A549 (cell line): ENCODE measurements around the gene GNPTG. TPM values are rescaled to one million over a fixed set of nuclear protein-coding genes. Genes with fewer than 3 reads are reported as not detected.
"Not testable (repeated sequence)": the region's sequence is repeated elsewhere in the genome, so short reads cannot be mapped to it uniquely, and the experiment has no call there.

ENCODE experiments used
- ATAC-seq, 2 experiments: fragments of 200-7000 bp in 1 of 2; fragments of >200 bp in 1 of 2; cut with Nextera tagmentation in 1 of 2; cut with Tn5 transposase in 1 of 2; 3 replicates each; pipeline versions ENCODE4 v1.8.0 to v1.9.1; 2018 to 2020; ENCODE audit warnings: mild to moderate bottlenecking in 1 of 2, moderate library complexity in 1 of 2
- CTCF ChIA-PET: fragments of 300-600 bp; sonication (Branson Sonifier 250); formaldehyde crosslinking; extraction: SDS; loops from one replicate; lab custom pipeline; 2021; ENCODE audit warnings: antibody characterized with exemption, inconsistent platforms; lab: Yijun Ruan, JAX
- POLR2A ChIA-PET: fragments of 350-600 bp; formaldehyde crosslinking; extraction: SDS; loops from one replicate; lab custom pipeline; 2021; ENCODE audit warnings: antibody characterized with exemption, inconsistent platforms; lab: Yijun Ruan, JAX
- DNase-seq, 2 experiments: peaks; one replicate each; pipeline versions ENCODE4 v3.0.0 to v3.0.0-alpha.2; 2011 to 2016; ENCODE audit warnings: low read depth in 1 of 2, low spot score in 1 of 2
- FAIRE-seq: peaks from 2 replicates; lab custom pipeline; 2011; peaks lifted over from hg19 to GRCh38; lab: Jason Lieb, UNC
- H3K27ac ChIP-seq, 2 experiments: fragments of >200 bp; sonication (Bioruptor Twin); formaldehyde crosslinking; 3 replicates each; pipeline ENCODE4 v1.5.1; 2016 to 2017
- H3K4me1 ChIP-seq: fragments of >200 bp; sonication (Bioruptor Twin); formaldehyde crosslinking; 3 replicates; pipeline ENCODE4 v1.6.1; 2016
- H3K4me2 ChIP-seq: fragments of >200 bp; sonication (Bioruptor Twin); formaldehyde crosslinking; 3 replicates; pipeline ENCODE4 v1.6.1; 2016
- H3K4me3 ChIP-seq: fragments of >200 bp; sonication (Bioruptor Twin); formaldehyde crosslinking; 3 replicates; pipeline ENCODE4 v1.5.1; 2016
- H3K9me3 ChIP-seq: fragments of >200 bp; sonication (Bioruptor Twin); formaldehyde crosslinking; 3 replicates; pipeline ENCODE4 v1.6.1; 2016
- CBX2 ChIP-seq: fragments of 200-600 bp; sonication (generic); IDR thresholded peaks from 2 replicates; pipeline ENCODE4 v1.6.1; 2016; ENCODE audit warnings: low read depth, mild to moderate bottlenecking, borderline replicate concordance
- EHMT2 ChIP-seq: fragments of 200-600 bp; sonication (generic); IDR thresholded peaks from 2 replicates; pipeline ENCODE4 v1.6.1; 2016; ENCODE audit warnings: antibody characterized with exemption, low read depth, mild to moderate bottlenecking, moderate library complexity
- EP300 ChIP-seq, 2 experiments: fragments of >200 bp; sonication (Bioruptor Twin); formaldehyde crosslinking; IDR thresholded peaks; 2 replicates in 1 of 2; 3 replicates in 1 of 2; pipeline ENCODE4 v1.6.1; 2016 to 2017
- GATA3 ChIP-seq: IDR thresholded peaks from 2 replicates; pipeline ENCODE4 v1.6.1; 2012; ENCODE audit warnings: borderline replicate concordance
- JUN ChIP-seq, 2 experiments: fragments of >200 bp; sonication (Bioruptor Twin); formaldehyde crosslinking; IDR thresholded peaks; 2 replicates in 1 of 2; 3 replicates in 1 of 2; pipeline ENCODE4 v1.6.1; 2016 to 2017
- POLR2AphosphoS2 ChIP-seq: conservative IDR thresholded peaks from 2 replicates; pipeline ENCODE4 v1.6.1; 2012; ENCODE audit warnings: low read length, improper control_type of control experiment, inconsistent platforms
- ZSCAN20 ChIP-seq: fragments of 250-450 bp; sonication (Bioruptor Pico); IDR thresholded peaks from 2 replicates; pipeline ENCODE4 v1.8.0; 2022; ENCODE audit warnings: mild to moderate bottlenecking, moderate library complexity
- WGBS: methylation state at CpG from one replicate; pipeline ENCODE4 v1.1.6; 2017; ENCODE audit errors: missing lambda C conversion rate; 5-methylcytosine and 5-hydroxymethylcytosine counted together
- polyA plus RNA-seq, 4 experiments: library from polyadenylated mRNA; depleted of rRNA in 3 of 4; stranded (reverse); fragments of >200 nt; fragmentation: RNase III in 1 of 4; extraction: RNeasy Plus Mini Kit Qiagen cat#74134 plus additional on column Dnase treatment in 1 of 4; gene quantifications; 2 replicates in 3 of 4; 3 replicates in 1 of 4; pipeline ENCODE4 v1.2.3, GENCODE V29; 2011 to 2017
- TF ChIP-seq, protein P1 (sequence below): fragments of 250-450 bp; sonication (Bioruptor Pico); IDR thresholded peaks from 2 replicates; pipeline ENCODE4 v1.5.0; 2020; ENCODE audit warnings: low read depth, mild to moderate bottlenecking, moderate library complexity
- TF ChIP-seq, protein P2 (sequence below): fragments of 150-350 bp; IDR thresholded peaks from 2 replicates; pipeline ENCODE4 v1.6.1; 2014; ENCODE audit warnings: low read depth, mild to moderate bottlenecking, low read length

The GNPTG gene
- polyA plus RNA-seq, 2 of the 4 experiments (the other 2 are of a cell fraction): 23.4 to 24.2 TPM

DNA sequence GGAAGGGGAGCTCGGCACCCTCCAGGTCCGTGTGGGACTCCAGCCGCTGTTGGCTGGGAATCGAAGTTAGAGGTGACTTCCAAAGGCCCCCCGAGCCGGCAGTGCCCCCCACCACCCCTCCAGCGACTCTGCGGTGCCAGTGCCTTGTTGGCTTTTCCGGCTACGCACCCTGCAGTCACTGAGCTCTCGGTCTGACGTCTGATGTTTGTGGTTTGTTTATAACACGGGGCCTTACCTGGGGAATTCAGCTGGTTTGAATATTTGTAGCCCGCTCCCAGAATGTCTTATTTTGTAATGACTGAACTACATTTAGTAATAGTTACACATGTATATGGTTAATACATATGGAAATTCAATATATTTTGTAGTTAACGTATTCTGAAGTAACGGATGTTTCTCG, 25.3 kb upstream of the GNPTG start:
- CTCF ChIA-PET: interaction anchor here (0.8 to 6.1 kb wide), 6 partner anchors 10 to 37 kb away, joined by 3 to 44 read pairs (median 3); no protein-coding TSS in a partner anchor
- no peak for ATAC-seq

DNA sequence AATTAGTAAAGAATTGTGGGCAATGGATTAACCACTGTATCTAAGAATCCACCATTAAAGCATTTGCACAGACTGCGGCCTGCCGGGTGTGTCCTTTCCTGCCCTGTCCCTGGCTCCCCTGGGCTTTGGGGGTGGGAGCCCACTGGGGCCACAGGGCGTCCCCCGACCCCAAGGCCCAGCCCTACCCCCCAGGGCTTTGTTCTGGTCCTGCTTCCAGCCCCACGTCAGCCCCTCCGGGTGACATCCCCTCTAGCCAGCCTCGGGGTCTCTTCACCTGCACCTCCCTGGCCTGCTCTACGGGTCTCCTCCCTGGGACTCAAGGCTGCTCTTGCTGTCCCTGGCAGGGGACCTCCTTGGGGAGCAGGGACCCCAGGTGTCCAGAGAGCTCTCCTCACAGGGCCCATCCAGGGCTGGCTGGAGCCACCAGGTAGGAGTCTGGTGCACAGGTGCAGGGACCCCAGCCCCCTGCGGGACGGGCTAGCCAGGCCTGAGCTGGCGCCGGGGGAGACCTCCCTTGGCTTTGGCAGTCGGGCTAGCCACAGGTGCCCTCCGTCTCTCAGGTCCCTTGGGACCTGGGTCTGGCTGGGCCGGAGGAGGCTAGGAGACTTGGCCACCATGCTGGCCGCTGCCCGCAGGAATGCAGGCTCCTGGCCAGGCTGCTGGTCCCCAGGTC, 24.6 kb upstream of the GNPTG start:
- no peak overlapping the region for H3K27ac ChIP-seq
- H3K4me2 ChIP-seq: no peak overlapping the region
- WGBS: 90% methylated on average over 12 of the region's 17 CpGs
- POLR2A ChIA-PET: interaction anchor here (0.9 kb wide), 1 partner anchor 18 kb away, joined by 3 read pairs; the partner anchor contains the start of gene UBE2I
- DNase-seq: no peak
- H3K9me3 ChIP-seq: no peaks in the 10 kb centered on the region
- no peak for ATAC-seq
- H3K4me1 ChIP-seq: peaks cover 9% of the 10 kb centered on the region
- no peak for FAIRE-seq
- CTCF ChIA-PET: interaction anchor here (0.8 to 6.1 kb wide), 4 partner anchors 10 to 26 kb away, joined by 3 to 44 read pairs (median 7); no protein-coding TSS in a partner anchor
- H3K4me3 ChIP-seq: no peak overlapping the region
- TF ChIP-seq EP300 (IDR thresholded peaks at IDR 0.05): no peak
- no peak for TF ChIP-seq ZSCAN20
- TF ChIP-seq, protein P1, sequence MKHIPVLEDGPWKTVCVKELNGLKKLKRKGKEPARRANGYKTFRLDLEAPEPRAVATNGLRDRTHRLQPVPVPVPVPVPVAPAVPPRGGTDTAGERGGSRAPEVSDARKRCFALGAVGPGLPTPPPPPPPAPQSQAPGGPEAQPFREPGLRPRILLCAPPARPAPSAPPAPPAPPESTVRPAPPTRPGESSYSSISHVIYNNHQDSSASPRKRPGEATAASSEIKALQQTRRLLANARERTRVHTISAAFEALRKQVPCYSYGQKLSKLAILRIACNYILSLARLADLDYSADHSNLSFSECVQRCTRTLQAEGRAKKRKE: no peak

More for the DNA sequence above, 25.3 kb upstream of the GNPTG start:
- H3K27ac ChIP-seq: 0 out of 6 replicates have a peak overlapping the region, but pooled peaks of 1 of the 2 experiments have one; percentile 15
- 80% methylated on average over 13 of the region's 17 CpGs for WGBS
- no peaks in the 10 kb centered on the region for H3K9me3 ChIP-seq
- DNase-seq: no peak
- H3K4me2 ChIP-seq: no peak overlapping the region
- FAIRE-seq: no peak
- TF ChIP-seq JUN (IDR thresholded peaks at IDR 0.05) (no peak), POLR2AphosphoS2 (no peak), GATA3 (no peak)
- TF ChIP-seq, protein P2, sequence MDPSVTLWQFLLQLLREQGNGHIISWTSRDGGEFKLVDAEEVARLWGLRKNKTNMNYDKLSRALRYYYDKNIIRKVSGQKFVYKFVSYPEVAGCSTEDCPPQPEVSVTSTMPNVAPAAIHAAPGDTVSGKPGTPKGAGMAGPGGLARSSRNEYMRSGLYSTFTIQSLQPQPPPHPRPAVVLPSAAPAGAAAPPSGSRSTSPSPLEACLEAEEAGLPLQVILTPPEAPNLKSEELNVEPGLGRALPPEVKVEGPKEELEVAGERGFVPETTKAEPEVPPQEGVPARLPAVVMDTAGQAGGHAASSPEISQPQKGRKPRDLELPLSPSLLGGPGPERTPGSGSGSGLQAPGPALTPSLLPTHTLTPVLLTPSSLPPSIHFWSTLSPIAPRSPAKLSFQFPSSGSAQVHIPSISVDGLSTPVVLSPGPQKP: no peak
- TF ChIP-seq, all 56 proteins: peak for 0
- POLR2A ChIA-PET: interaction anchor here (0.9 kb wide), 1 partner anchor 17 kb away, joined by 3 read pairs; the partner anchor contains the start of gene UBE2I
- peaks cover 2% of the 10 kb centered on the region; the same call in 2 of the 3 replicates for H3K4me1 ChIP-seq
- H3K4me3 ChIP-seq: no peak overlapping the region

DNA sequence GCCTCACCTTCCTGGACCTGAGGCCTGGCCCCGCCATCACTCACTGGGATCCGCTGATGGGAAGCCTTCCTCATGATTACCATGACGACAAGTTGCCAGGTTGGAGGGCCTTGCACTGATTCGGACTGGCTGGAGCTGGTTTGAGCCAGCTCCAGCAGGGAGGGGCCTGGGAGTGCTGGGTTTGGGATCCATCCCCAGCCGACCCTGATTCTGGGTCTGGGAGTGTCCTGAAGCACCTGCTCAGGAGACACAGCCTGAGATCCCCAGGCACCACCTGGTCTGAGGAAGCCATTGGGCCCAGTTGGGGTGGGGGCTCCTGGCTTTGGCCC, 24.1 kb upstream of the GNPTG start:
- no peaks in the 10 kb centered on the region for H3K9me3 ChIP-seq
- POLR2A ChIA-PET: no interaction called here
- no peak overlapping the region for H3K4me2 ChIP-seq
- ATAC-seq: no peak
- TF ChIP-seq CBX2: no peak
- no peak for TF ChIP-seq EHMT2
- no peak for DNase-seq
- 89% methylated on average over 5 of the region's 5 CpGs for WGBS
- H3K27ac ChIP-seq: no peak overlapping the region
- no peak overlapping the region for H3K4me3 ChIP-seq
- H3K4me1 ChIP-seq: peaks cover 14% of the 10 kb centered on the region
- CTCF ChIA-PET: interaction anchor here (2.6 to 6.1 kb wide), 2 partner anchors 9 to 27 kb away, joined by 11 to 44 read pairs; no protein-coding TSS in a partner anchor
- FAIRE-seq: no peak

DNA sequence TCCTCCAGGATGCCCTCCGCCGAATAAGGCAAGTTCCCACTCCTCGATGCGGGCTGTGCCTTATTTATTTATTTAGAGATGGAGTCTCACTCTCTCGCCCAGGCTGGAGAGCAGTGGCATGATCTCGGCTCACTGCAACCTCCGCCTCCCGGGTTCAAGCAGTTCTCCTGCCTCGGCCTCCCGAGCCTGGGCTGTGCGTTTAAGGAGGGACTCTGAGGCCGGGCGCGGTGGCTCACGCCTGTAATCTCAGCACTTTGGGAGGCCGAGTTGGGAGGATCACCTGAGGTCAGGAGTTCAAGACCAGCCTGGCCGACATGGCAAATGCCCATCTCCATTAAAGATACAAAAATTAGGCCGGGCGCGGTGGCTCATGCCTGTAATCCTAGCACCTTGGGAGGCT, 23.6 kb upstream of the GNPTG start:
- POLR2A ChIA-PET, ATAC-seq, CTCF ChIA-PET: not testable (repeated sequence)

DNA sequence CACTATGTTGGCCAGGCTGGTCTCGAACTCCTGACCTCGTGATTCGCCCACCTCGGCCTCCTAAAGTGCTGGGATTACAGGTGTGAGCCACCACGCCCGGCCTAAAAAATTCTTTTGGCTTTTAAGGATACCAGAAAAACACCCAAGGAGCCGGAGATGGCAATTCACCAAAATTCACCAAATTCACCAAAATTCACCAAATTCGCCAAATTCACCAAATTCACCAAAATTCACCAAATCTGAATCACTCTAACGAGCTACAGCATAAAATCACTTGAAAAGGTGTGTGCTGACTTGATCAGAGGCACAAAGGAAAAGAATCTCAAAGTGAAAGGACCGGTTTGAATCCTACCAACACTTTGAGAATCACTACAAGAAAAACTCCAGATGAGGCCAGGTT, 22.8 kb upstream of the GNPTG start:
- H3K9me3 ChIP-seq, ATAC-seq, H3K27ac ChIP-seq, H3K4me2 ChIP-seq, DNase-seq, H3K4me3 ChIP-seq, FAIRE-seq: not testable (repeated sequence)
- ChIA-PET CTCF (interaction anchor here (1.5 to 3.8 kb wide), 2 partner anchors 9 to 29 kb away, joined by 4 to 16 read pairs; no protein-coding TSS in a partner anchor), POLR2A (interaction anchor here (0.6 kb wide), 1 partner anchor 14 kb away, joined by 6 read pairs; no protein-coding TSS in a partner anchor)
- WGBS: 84% methylated on average over 10 of the region's 10 CpGs
- peaks cover 25% of the 10 kb centered on the region for H3K4me1 ChIP-seq

More for the DNA sequence above, 23.6 kb upstream of the GNPTG start:
- H3K4me1 ChIP-seq: peaks cover 19% of the 10 kb centered on the region
- not testable (repeated sequence) for H3K4me3 ChIP-seq, FAIRE-seq, DNase-seq, H3K4me2 ChIP-seq, H3K27ac ChIP-seq, H3K9me3 ChIP-seq
- 90% methylated on average over 17 of the region's 20 CpGs for WGBS
